ENCODE measurements around the gene PLEKHG2.
A peak's percentile ranks its signal among the peaks of the same experiment; 100 is the strongest.

The PLEKHG2 gene

GRCh38 chr19:39385629-39386411, 26.6 kb upstream of the PLEKHG2 start:
- no peak for DNase-seq (ENCODE audit: low spot score)

- no peak for DNase-seq (ENCODE audit: low spot score)
Observed at GRCh38 chr19:39386557-39386956, 25.9 kb upstream of the PLEKHG2 start.

GRCh38 chr19:39388657-39389056, 23.8 kb upstream of the PLEKHG2 start:
- no peak for DNase-seq (ENCODE audit: low spot score)

GRCh38 chr19:39389631-39390414, 22.6 kb upstream of the PLEKHG2 start:
- DNase-seq (ENCODE audit: low spot score): no peak

GRCh38 chr19:39390451-39390750, 22.1 kb upstream of the PLEKHG2 start:
- peak; percentile 81 for DNase-seq (ENCODE audit: low spot score)

- DNase-seq (ENCODE audit: low spot score): peak; percentile 98
Observed at GRCh38 chr19:39390751-39391437, 21.6 kb upstream of the PLEKHG2 start, which contains the start of the genes MED29 and PAF1. TSS of gene MED29 (plus strand) at chr19:39391378. CDS start at chr19:39391423, 45 bp downstream. TSS of gene PAF1 (minus strand) at chr19:39391106. CDS start at chr19:39390864, 242 bp downstream.

GRCh38 chr19:39397360-39398296, 14.8 kb upstream of the PLEKHG2 start:
- DNase-seq (ENCODE audit: low spot score): peak; percentile 97

GRCh38 chr19:39398297-39398864, 14.1 kb upstream of the PLEKHG2 start:
- DNase-seq (ENCODE audit: low spot score): no peak

GRCh38 chr19:39399668-39400050, 12.8 kb upstream of the PLEKHG2 start:
- no peak for DNase-seq (ENCODE audit: low spot score)

GRCh38 chr19:39400061-39400460, 12.4 kb upstream of the PLEKHG2 start:
- no peak for DNase-seq (ENCODE audit: low spot score)

- DNase-seq (ENCODE audit: low spot score): no peak
Observed at GRCh38 chr19:39401070-39401548, 11.4 kb upstream of the PLEKHG2 start.

- DNase-seq (ENCODE audit: low spot score): no peak
Observed at GRCh38 chr19:39401549-39402345, 10.7 kb upstream of the PLEKHG2 start.

GRCh38 chr19:39402346-39403300, 9.8 kb upstream of the PLEKHG2 start:
- DNase-seq (ENCODE audit: low spot score): peak; percentile 77

GRCh38 chr19:39403331-39404312, 8.8 kb upstream of the PLEKHG2 start:
- DNase-seq (ENCODE audit: low spot score): no peak

GRCh38 chr19:39405261-39405957, 7.1 kb upstream of the PLEKHG2 start:
- no peak for DNase-seq (ENCODE audit: low spot score)

- peak; percentile 61 for DNase-seq (ENCODE audit: low spot score)
Observed at GRCh38 chr19:39405958-39406655, 6.4 kb upstream of the PLEKHG2 start.

Data from HuH-7.5 (cell line).